AG04450 (cell line): ENCODE results near the gene INTS1. TPM values are rescaled to one million over a fixed set of nuclear protein-coding genes. Genes with fewer than 3 reads are reported as not detected.

Source experiments
- CTCF ChIA-PET: fragments of 300-600, 350-600 bp; formaldehyde crosslinking; extraction: SDS; loops from one replicate; lab custom pipeline; 2022; ENCODE audit warnings: antibody characterized with exemption, inconsistent platforms; lab: Charles Lee
- POLR2A ChIA-PET: fragments of 350-600 bp; formaldehyde crosslinking; extraction: SDS; loops from one replicate; lab custom pipeline; 2021; ENCODE audit warnings: antibody characterized with exemption, inconsistent platforms; lab: Yijun Ruan, JAX
- DNase-seq: peaks from one replicate; pipeline ENCODE4 v3.0.0-alpha.2; 2011; ENCODE audit warnings: low read depth, low spot score
- H3K27ac ChIP-seq: one replicate; pipeline ENCODE4 v1.5.1; 2012; ENCODE audit warnings: low read depth, low read length, control low read depth
- H3K27me3 ChIP-seq: one replicate; pipeline ENCODE4 v1.6.0; 2012; ENCODE audit warnings: low read length; ENCODE audit not compliant: control insufficient read depth, insufficient read depth
- H3K4me3 ChIP-seq: 2 replicates; pipeline ENCODE4 v1.5.1; 2011; ENCODE audit warnings: mild to moderate bottlenecking, low read depth, low read length, control low read depth
- H3K9me3 ChIP-seq: 2 replicates; pipeline ENCODE4 v1.5.1; 2012; ENCODE audit warnings: low read length; ENCODE audit not compliant: control insufficient read depth, insufficient read depth
- CTCF ChIP-seq: IDR thresholded peaks from 2 replicates; pipeline ENCODE4 v1.5.1; 2011; ENCODE audit warnings: low read depth, low read length, control low read depth, inconsistent platforms
- polyA plus RNA-seq: library from polyadenylated mRNA; depleted of rRNA; stranded (reverse); fragments of >200 nt; gene quantifications from 2 replicates; pipeline ENCODE4 v1.2.3, GENCODE V29; 2011

Gene INTS1
- polyA plus RNA-seq, 1 experiment: 9.0 TPM

GRCh38 chr7:1539181-1539881 lies 35.1 kb upstream of the INTS1 start:
- CTCF ChIA-PET: no interaction called here
- no peak for DNase-seq

GRCh38 chr7:1538544-1539180 lies 34.5 kb upstream of the INTS1 start:
- Histone ChIP-seq H3K9me3 (no peaks in the 10 kb centered on the region; the same call in 1 of the 2 replicates), H3K4me3 (peak overlapping the region; percentile 65), H3K27me3 (no peaks in the 10 kb centered on the region), H3K27ac (peak overlapping the region; percentile 100)
- no peak for DNase-seq
- ChIA-PET POLR2A (interaction anchor here (0.8 to 1.1 kb wide), 2 partner anchors 10 to 481 kb away, joined by 3 read pairs; no protein-coding TSS in a partner anchor), CTCF (no interaction called here)
- no peak for TF ChIP-seq CTCF

More at GRCh38 chr7:1539181-1539881, 35.1 kb upstream of the INTS1 start:
- no peaks in the 10 kb centered on the region for H3K27me3 ChIP-seq
- H3K9me3 ChIP-seq: no peaks in the 10 kb centered on the region; the same call in 1 of the 2 replicates
- H3K4me3 ChIP-seq: no peak overlapping the region; the same call in 1 of the 2 replicates
- no peak overlapping the region for H3K27ac ChIP-seq
- POLR2A ChIA-PET: interaction anchor here (0.8 kb wide), 1 partner anchor 9 kb away, joined by 3 read pairs; no protein-coding TSS in a partner anchor
- TF ChIP-seq CTCF: no peak

GRCh38 chr7:1537535-1538412 lies 33.6 kb upstream of the INTS1 start:
- Histone ChIP-seq H3K27ac (peak overlapping the region; percentile 100), H3K4me3 (peak overlapping the region; percentile 65), H3K27me3 (no peaks in the 10 kb centered on the region), H3K9me3 (no peaks in the 10 kb centered on the region; the same call in 1 of the 2 replicates)
- POLR2A ChIA-PET: interaction anchor here (0.6 to 1.2 kb wide), 6 partner anchors 11 to 780 kb away, joined by 3 to 15 read pairs (median 3); partner anchors contain the start of gene TMEM184A
- DNase-seq: peak; percentile 92
- TF ChIP-seq CTCF: no peak
- CTCF ChIA-PET: no interaction called here

- CTCF ChIA-PET: interaction anchor here (0.7 kb wide), 1 partner anchor 811 kb away, joined by 11 read pairs; no protein-coding TSS in a partner anchor
- Histone ChIP-seq H3K27me3 (no peaks in the 10 kb centered on the region), H3K9me3 (no peaks in the 10 kb centered on the region; the same call in 1 of the 2 replicates), H3K4me3 (peak overlapping the region; percentile 65), H3K27ac (peak overlapping the region; percentile 100)
- peak; percentile 98 for DNase-seq
- POLR2A ChIA-PET: interaction anchor here (0.5 to 1.2 kb wide), 5 partner anchors 11 to 33 kb away, joined by 3 to 15 read pairs (median 3); partner anchors contain the start of gene TMEM184A
- no peak for TF ChIP-seq CTCF
Measured at GRCh38 chr7:1536743-1537534, 32.8 kb upstream of the INTS1 start.
